Liver (tissue), 3 donors: ENCODE measurements around the gene EXOC6B.

Source experiments
- CTCF ChIP-seq: fragments of 150-350 bp; IDR thresholded peaks from 2 replicates; pipeline ENCODE4 v1.5.1; 2017; ENCODE audit warnings: improper control_type of control experiment, low read depth, low read length; ENCODE audit not compliant: missing input control
- EGR1 ChIP-seq, 2 donors: IDR thresholded peaks; 2 replicates each; pipeline ENCODE4 v1.6.1; 2016 to 2018; ENCODE audit warnings: antibody characterized with exemption in 2 of 2, low read depth in 2 of 2
- FOXA1 ChIP-seq: IDR thresholded peaks from 2 replicates; pipeline ENCODE4 v1.6.1; 2016; ENCODE audit warnings: antibody characterized with exemption
- JUND ChIP-seq, 2 donors: IDR thresholded peaks; 2 replicates each; pipeline ENCODE4 v1.6.1; 2016; ENCODE audit warnings: antibody characterized with exemption in 2 of 2
- RAD21 ChIP-seq, 2 donors: IDR thresholded peaks; 2 replicates each; pipeline ENCODE4 v1.6.1; 2016; ENCODE audit warnings: antibody characterized with exemption in 2 of 2, mild to moderate bottlenecking in 2 of 2
- TAF1 ChIP-seq: conservative IDR thresholded peaks from 2 replicates; pipeline ENCODE4 v1.6.1; 2016; ENCODE audit warnings: antibody characterized with exemption, mild to moderate bottlenecking
- YY1 ChIP-seq: IDR thresholded peaks from 2 replicates; pipeline ENCODE4 v1.6.1; 2016; ENCODE audit warnings: antibody characterized with exemption, mild to moderate bottlenecking
- TF ChIP-seq, protein P1 (sequence below): IDR thresholded peaks from 2 replicates; pipeline ENCODE4 v1.6.1; 2016; ENCODE audit warnings: antibody characterized with exemption
- donor health status: healthy.
- donor health status: healthy.

DNA sequence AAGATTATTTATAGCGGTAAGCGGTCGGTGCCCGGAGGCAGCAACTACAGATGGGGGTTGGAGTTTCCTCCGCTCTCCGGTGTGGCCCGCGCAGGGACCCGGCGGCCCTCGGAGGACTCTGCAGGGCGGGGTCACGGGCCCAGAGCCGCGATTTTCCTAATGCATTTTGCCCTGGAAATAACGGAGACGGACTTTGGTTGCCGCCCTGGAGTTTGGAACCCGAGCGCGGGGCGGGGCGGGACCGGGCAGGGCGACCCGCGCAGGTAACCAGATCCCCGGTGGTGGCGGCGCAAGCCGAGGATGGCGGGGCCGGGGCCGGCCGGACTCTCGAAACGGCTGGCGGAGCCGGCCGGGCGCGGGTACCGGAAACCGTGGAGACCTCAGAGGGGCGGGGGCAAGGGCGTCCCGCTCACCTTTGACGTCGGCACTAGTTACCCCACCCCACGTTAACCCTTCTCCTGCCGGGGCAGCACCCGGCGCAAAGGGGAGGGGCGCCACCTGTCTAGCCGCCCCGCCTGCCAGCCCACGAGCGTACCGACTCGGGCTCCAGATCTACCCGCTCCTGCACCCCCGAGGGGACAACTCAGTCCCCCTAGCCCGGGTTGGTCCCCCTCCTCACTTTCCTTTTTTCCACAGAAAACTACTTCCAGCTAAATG, 681.1 kb downstream of the EXOC6B start:
- no peak for TF ChIP-seq CTCF
- no peak for TF ChIP-seq EGR1 (IDR thresholded peaks at IDR 0.05; ENCODE audit: low read depth in 2 of 2)
- no peak for TF ChIP-seq FOXA1
- TF ChIP-seq, protein P1, sequence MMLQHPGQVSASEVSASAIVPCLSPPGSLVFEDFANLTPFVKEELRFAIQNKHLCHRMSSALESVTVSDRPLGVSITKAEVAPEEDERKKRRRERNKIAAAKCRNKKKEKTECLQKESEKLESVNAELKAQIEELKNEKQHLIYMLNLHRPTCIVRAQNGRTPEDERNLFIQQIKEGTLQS = no peak
- TF ChIP-seq RAD21 (IDR thresholded peaks at IDR 0.05) = no peak
- TF ChIP-seq YY1 = no peak
- no peak for TF ChIP-seq TAF1
- TF ChIP-seq JUND (IDR thresholded peaks at IDR 0.05) = no peak
